Bronchial epithelial cell (primary cell): ENCODE data around the gene NDUFA12. TPM values are rescaled to one million over a fixed set of nuclear protein-coding genes. Genes with fewer than 3 reads are reported as not detected.

ENCODE experiments used
- DNase-seq: peaks from one replicate; pipeline ENCODE4 v3.0.0-alpha.2; 2010; ENCODE audit warnings: low read depth
- FAIRE-seq: peaks from 2 replicates; lab custom pipeline; 2011; peaks lifted over from hg19 to GRCh38; lab: Jason Lieb, UNC
- H3K27me3 ChIP-seq: 2 replicates; pipeline ENCODE4 v1.5.1; 2011; ENCODE audit warnings: low read length; ENCODE audit not compliant: control insufficient read depth, insufficient read depth
- H3K36me3 ChIP-seq: 2 replicates; pipeline ENCODE4 v1.5.1; 2011; ENCODE audit warnings: low read length; ENCODE audit not compliant: control insufficient read depth, insufficient read depth
- H3K4me3 ChIP-seq: 2 replicates; pipeline ENCODE4 v1.5.1; 2011; ENCODE audit warnings: mild to moderate bottlenecking, low read depth, low read length, control low read depth
- CTCF ChIP-seq: IDR thresholded peaks from 2 replicates; pipeline ENCODE4 v1.5.1; 2011; ENCODE audit warnings: mild to moderate bottlenecking, moderate library complexity, low read length, control low read depth, inconsistent platforms; ENCODE audit not compliant: insufficient read depth, severe bottlenecking
- total RNA-seq: library from RNA; depleted of rRNA; stranded (reverse); fragments of >200 nt; gene quantifications from 2 replicates; pipeline ENCODE4 v1.2.1, GENCODE V29; 2014

NDUFA12 gene
- total RNA-seq, 1 donor from 2014 or later, result 173 TPM

- Histone ChIP-seq H3K36me3 (no peaks in the 10 kb centered on the region), H3K4me3 (no peak overlapping the region), H3K27me3 (no peaks in the 10 kb centered on the region)
- no peak for FAIRE-seq
- TF ChIP-seq CTCF, result no peak
- DNase-seq, result no peak
These were observed 31.6 kb downstream of the NDUFA12 start for GRCh38 chr12:94971923-94972322.

DNA sequence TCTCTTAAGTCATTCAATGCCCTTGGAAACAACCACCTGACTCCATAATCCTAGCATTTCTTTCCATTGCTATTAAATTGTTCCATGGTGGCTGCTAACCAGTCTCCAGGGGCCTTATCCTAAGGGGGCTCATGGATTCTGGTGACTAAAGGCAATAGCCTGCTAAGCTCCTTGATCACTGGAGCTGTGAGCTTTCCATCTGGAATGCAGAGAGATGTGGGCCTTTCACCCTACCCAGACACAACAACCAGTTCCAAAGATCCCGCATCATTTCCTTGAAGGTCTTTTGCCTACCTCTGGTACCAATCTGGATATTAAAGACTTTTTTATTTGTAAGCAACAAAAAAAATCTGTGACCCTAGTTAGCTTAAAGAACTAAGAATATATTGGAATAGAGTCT is 32.9 kb downstream of the NDUFA12 start:
- DNase-seq (no peak), FAIRE-seq (no peak)
- H3K27me3 ChIP-seq, result no peaks in the 10 kb centered on the region
- no peaks in the 10 kb centered on the region for H3K36me3 ChIP-seq
- H3K4me3 ChIP-seq, result no peak overlapping the region
- TF ChIP-seq CTCF, result no peak

DNA sequence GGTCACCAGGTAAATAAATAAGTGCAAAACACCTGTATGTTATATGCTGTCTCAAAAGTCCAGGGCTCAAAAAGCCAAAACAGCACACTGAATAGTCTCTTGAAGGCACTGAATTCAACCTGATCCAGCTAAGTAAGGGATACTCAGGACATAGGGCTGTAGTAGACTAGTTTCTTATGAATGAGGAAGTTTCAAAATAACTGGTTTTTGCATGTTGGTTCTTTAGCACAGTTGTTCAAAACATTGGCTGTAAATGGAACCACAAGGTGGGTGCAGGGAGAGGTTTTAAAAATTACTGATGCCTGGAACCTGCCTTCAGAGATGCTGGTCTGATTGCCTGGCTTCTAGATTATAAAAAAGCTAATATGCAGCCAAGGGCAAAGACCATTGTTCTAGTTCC is 34.1 kb downstream of the NDUFA12 start:
- Histone ChIP-seq H3K27me3 (no peaks in the 10 kb centered on the region), H3K4me3 (no peak overlapping the region), H3K36me3 (no peaks in the 10 kb centered on the region)
- no peak for FAIRE-seq
- no peak for TF ChIP-seq CTCF
- no peak for DNase-seq

- Histone ChIP-seq H3K4me3 (no peak overlapping the region), H3K27me3 (no peaks in the 10 kb centered on the region), H3K36me3 (no peaks in the 10 kb centered on the region)
- DNase-seq, result no peak
- no peak for FAIRE-seq
- TF ChIP-seq CTCF, result no peak
These were observed 37.4 kb downstream of the NDUFA12 start for GRCh38 chr12:94965982-94966630.

- DNase-seq (no peak), FAIRE-seq (no peak)
- H3K36me3 ChIP-seq, result no peaks in the 10 kb centered on the region
- H3K27me3 ChIP-seq, result no peaks in the 10 kb centered on the region
- no peak overlapping the region for H3K4me3 ChIP-seq
- no peak for TF ChIP-seq CTCF
These were observed 39.8 kb downstream of the NDUFA12 start for GRCh38 chr12:94963649-94964048.

GRCh38 chr12:94962670-94963069 is 40.8 kb downstream of the NDUFA12 start:
- DNase-seq (no peak), FAIRE-seq (no peak)
- TF ChIP-seq CTCF, result no peak
- H3K36me3 ChIP-seq, result no peaks in the 10 kb centered on the region
- H3K4me3 ChIP-seq, result no peak overlapping the region
- no peaks in the 10 kb centered on the region for H3K27me3 ChIP-seq
